ENCODE measurements around the gene LRRC10B. TPM values are rescaled to one million over a fixed set of nuclear protein-coding genes. Genes with fewer than 3 reads are reported as not detected.

Gene LRRC10B
- total and polyA plus RNA-seq, 12 donors = 0.33 to 2.6 (median 0.70) TPM; not detected in 1

- H3K4me3 ChIP-seq = no peak overlapping the region
- DNase-seq = no peak
- no peaks in the 10 kb centered on the region for H3K9me3 ChIP-seq
- no peak for ATAC-seq
- H3K27me3 ChIP-seq = no peaks in the 10 kb centered on the region
- H3K27ac ChIP-seq = no peak overlapping the region
- TF ChIP-seq, protein P1, sequence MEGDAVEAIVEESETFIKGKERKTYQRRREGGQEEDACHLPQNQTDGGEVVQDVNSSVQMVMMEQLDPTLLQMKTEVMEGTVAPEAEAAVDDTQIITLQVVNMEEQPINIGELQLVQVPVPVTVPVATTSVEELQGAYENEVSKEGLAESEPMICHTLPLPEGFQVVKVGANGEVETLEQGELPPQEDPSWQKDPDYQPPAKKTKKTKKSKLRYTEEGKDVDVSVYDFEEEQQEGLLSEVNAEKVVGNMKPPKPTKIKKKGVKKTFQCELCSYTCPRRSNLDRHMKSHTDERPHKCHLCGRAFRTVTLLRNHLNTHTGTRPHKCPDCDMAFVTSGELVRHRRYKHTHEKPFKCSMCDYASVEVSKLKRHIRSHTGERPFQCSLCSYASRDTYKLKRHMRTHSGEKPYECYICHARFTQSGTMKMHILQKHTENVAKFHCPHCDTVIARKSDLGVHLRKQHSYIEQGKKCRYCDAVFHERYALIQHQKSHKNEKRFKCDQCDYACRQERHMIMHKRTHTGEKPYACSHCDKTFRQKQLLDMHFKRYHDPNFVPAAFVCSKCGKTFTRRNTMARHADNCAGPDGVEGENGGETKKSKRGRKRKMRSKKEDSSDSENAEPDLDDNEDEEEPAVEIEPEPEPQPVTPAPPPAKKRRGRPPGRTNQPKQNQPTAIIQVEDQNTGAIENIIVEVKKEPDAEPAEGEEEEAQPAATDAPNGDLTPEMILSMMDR (IDR thresholded peaks at IDR 0.05) = no peak
- intact Hi-C loops (cut with DNase I) = no loop called here
- no peaks in the 10 kb centered on the region for H3K36me3 ChIP-seq
- 77 to 78% methylated on average over 15 of the region's 15 CpGs for WGBS, 2 donors
- peaks cover 0 to 25% (median 11%) of the 10 kb centered on the region in 9 donors for H3K4me1 ChIP-seq
Measured at GRCh38 chr11:61498767-61499341, 9.7 kb upstream of the LRRC10B start.

DNA sequence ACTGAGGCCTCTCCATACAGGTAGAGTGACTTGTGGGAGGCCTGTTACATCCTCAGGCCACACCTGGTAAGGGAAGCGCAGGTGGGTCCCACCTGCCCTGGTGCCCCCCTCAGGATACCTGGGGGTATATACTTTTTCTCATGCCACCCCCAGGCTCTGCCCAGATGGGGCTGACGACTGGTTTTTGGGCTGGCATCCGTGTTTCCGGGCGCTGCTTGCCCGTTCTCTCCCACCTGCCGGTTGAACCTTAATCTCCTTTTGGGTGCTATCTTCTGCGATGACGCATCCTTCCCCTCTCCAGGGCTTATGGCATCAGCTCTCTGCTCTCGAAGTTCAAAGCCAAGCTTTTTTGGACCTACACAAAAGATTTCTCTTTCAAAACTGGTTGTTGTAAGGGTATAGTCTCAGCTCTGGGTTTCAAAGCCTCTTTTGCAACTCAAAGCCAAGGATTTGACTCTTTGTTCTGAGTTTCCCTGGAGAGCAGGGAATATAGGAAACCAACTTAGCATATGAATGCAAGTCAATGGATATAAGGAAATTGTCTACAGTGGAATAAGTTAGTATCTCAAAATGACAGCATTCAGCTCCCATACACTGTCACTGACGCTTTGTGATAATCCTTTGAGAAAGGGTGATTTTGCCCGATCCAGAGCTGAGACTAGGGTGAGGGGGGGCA is 8.6 kb upstream of the LRRC10B start:
- WGBS, 2 donors = 64 to 69% methylated on average over 12 of the region's 12 CpGs
- DNase-seq = no peak
- Histone ChIP-seq H3K9me3 (no peaks in the 10 kb centered on the region), H3K4me1 (peaks cover 0 to 14% (median 10%) of the 10 kb centered on the region in 9 donors), H3K4me3 (no peak overlapping the region), H3K27me3 (peaks cover 0 to 4% (median 0%) of the 10 kb centered on the region in 7 donors), H3K36me3 (no peaks in the 10 kb centered on the region), H3K27ac (no peak overlapping the region)
- no peak for ATAC-seq
- TF ChIP-seq, protein P1 (IDR thresholded peaks at IDR 0.05) = no peak
- intact Hi-C loops (cut with DNase I) = no loop called here

DNA sequence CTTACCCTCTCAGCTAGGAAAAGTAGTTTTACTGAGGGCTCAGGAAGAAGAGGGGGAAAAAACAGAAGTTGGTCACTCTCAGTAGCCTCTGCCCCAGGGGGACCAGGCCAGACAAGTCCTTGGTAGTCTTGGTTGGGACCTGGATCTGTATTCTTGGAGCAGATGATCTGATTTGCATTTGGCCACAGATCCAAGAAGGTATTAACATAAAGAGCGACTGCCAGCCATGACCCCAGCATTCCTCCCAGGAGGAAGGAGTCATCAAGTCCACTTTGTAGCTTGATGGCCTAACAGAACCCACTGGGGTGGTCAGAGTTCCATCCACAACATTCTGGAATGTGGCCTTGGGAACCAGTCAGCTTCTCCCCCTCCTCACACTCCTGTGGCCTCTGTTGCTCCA is 6.0 kb upstream of the LRRC10B start:
- ATAC-seq (no peak), DNase-seq (no peak)
- Histone ChIP-seq H3K27me3 (peaks cover 0 to 29% (median 17%) of the 10 kb centered on the region in 7 donors), H3K4me3 (no peak overlapping the region), H3K4me1 (no peaks in the 10 kb centered on the region), H3K36me3 (no peaks in the 10 kb centered on the region), H3K9me3 (no peaks in the 10 kb centered on the region), H3K27ac (no peak overlapping the region)
- WGBS, 2 donors = 92 to 100% methylated on average over 1 of the region's 1 CpG
- intact Hi-C loops (cut with DNase I) = no loop called here
- TF ChIP-seq, protein P1 (IDR thresholded peaks at IDR 0.05) = no peak

- DNase-seq (no peak), ATAC-seq (no peak)
- H3K27me3 ChIP-seq = peaks cover under 1 to 36% (median 24%) of the 10 kb centered on the region in 7 donors
- no peaks in the 10 kb centered on the region for H3K9me3 ChIP-seq
- no peak overlapping the region for H3K27ac ChIP-seq
- TF ChIP-seq, protein P1 (IDR thresholded peaks at IDR 0.05) = no peak
- WGBS, 2 donors = 79 to 89% methylated on average over 8 of the region's 8 CpGs
- no peak overlapping the region for H3K4me3 ChIP-seq
- H3K4me1 ChIP-seq = peaks cover 0 to 5% (median 3%) of the 10 kb centered on the region in 9 donors
- intact Hi-C loops (cut with DNase I) = no loop called here
- H3K36me3 ChIP-seq = no peaks in the 10 kb centered on the region
Measured at GRCh38 chr11:61503135-61503770, 5.3 kb upstream of the LRRC10B start.

All from heart right ventricle (tissue), 16 donors.